Suprapubic skin (tissue), 3 donors: Measurements from ENCODE around the gene DSCAM.

Experiments used
- CTCF ChIP-seq, 2 donors: fragments of 200-600 bp in 1 of 2; fragments of 450-650 bp in 1 of 2; sonication (generic) in 1 of 2; IDR thresholded peaks; one replicate each; pipeline ENCODE4 v1.5.1; 2016 to 2019; ENCODE audit warnings: antibody characterized with exemption in 2 of 2, mild to moderate bottlenecking in 1 of 2, moderate library complexity in 1 of 2
- POLR2AphosphoS5 ChIP-seq, 3 donors: sonication (generic); formaldehyde crosslinking; IDR thresholded peaks; one replicate each; pipeline ENCODE4 v1.6.1; 2017; ENCODE audit warnings: antibody characterized with exemption in 3 of 3

GRCh38 chr21:40316104-40316503, 530.9 kb downstream of the DSCAM start:
- TF ChIP-seq CTCF (IDR thresholded peaks at IDR 0.05) (no peak), POLR2AphosphoS5 (IDR thresholded peaks at IDR 0.05) (no peak)
